HG03469 (cell line): ENCODE results near the gene TMEM14A.

Experiments
- ATAC-seq: cut with Tn5 transposase; IDR thresholded peaks from one replicate; pipeline ENCODE4 v1.9.1; 2021; ENCODE audit warnings: mild to moderate bottlenecking, moderate library complexity, moderate number of reproducible peaks; ENCODE audit not compliant: unreplicated experiment

TMEM14A gene

DNA sequence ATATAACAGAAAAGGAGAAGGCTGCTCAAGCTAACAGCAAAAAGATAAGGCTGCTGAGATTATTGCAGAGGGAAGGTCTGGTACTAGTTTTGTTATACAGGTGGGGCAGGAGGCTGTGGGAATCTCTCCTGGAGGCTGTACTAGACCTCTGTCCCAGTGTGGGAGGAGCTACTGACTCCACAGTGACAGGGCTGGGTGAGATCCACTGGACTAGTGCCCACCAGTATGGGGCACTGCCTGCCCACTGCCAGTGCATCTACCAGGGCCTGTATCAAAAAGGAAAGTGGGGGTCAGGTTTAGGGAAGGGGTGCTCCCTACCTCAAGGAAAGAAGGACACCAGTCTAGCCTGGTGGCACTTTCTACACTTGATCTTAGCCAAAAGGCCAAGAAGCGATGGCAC, 62.3 kb downstream of the TMEM14A start:
- no peak for ATAC-seq

DNA sequence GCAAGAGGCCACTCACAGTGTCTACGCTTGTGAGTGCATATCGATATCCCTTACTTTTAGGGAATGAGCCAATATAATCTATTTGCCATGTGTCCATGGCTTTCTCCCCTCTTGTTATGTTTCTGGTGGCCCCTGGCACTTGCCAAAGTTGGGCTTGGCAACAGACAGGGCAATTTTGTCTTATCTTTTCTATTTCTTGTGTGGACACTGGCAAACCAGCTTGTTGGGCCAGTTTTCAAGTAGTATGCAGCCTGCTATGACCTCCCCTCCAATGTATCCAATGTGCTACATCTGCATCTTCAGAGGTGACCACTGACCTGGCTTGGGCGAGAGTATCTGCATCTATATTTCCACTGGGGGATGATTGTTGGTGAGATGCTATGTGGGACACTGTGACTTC, 63.2 kb downstream of the TMEM14A start:
- ATAC-seq, result no peak

DNA sequence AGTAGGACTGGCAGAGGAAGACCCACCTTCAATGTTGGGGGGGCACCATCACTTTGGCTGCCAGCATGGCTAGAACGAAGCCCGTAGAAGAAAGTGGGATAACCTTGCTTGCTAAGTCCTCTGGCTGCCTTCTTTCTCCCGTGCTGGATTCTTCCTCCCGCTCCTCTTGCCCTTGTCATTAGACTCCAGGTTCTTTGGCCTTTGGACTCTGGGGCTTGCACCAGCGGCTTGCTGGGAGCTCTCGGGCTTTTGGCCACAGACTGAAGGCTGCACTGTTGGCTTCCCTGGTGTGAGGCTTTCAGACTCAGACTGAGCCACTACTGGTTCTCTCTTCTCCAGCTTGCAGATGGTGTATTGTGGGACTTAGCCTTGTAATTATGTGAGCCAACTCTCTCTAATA, 64.2 kb downstream of the TMEM14A start:
- no peak for ATAC-seq

DNA sequence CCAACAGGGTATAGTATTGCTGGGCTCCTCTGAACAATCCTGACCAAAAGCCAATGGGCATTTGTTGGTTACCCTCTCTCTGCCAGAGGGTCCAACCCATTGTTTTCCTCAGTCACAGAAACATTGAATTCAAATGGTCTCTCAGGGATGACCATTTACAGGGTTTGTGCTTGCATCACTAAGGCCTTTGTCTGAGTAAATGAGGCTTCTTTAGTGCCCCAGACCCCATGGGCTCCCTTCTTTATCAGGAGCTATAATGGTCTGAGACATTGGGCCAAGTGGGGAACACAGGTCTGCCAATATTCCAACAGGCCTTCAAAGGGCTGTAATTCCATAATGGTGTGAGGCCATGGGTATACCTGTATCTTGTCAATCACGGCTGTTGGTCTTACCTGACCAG, 65.2 kb downstream of the TMEM14A start:
- ATAC-seq, result no peak
